ENCODE results near the gene TNS3. TPM values are rescaled to one million over a fixed set of nuclear protein-coding genes. Genes with fewer than 3 reads are reported as not detected.
A peak's percentile ranks its signal among the peaks of the same experiment; 100 is the strongest.

The TNS3 gene
- total RNA-seq, 1 experiment from 2014 or later, result 9.5 TPM

- Histone ChIP-seq H2BK12ac (ENCODE audit: insufficient read length, low read depth, low read length) (no peak overlapping the region), H3K4me2 (ENCODE audit: insufficient read depth, insufficient read length, low read length) (no peak overlapping the region), H2BK15ac (ENCODE audit: low read depth, low read length) (no peak overlapping the region), H4K20me1 (ENCODE audit: control insufficient read depth, insufficient read depth, insufficient read length) (no peaks in the 10 kb centered on the region), H3K14ac (ENCODE audit: insufficient read depth, low read length) (no peak overlapping the region), H3T11ph (ENCODE audit: low read length) (no peak overlapping the region), H3K9ac (ENCODE audit: extremely low read depth, insufficient read length, low read length) (no peak overlapping the region), H4K8ac (replicated peaks; ENCODE audit: insufficient read length, low read depth, low read length) (no peak overlapping the region), H3K56ac (ENCODE audit: insufficient read length, low read depth, low read length) (no peak overlapping the region), H2BK120ac (ENCODE audit: low read depth, low read length, poor library complexity, severe bottlenecking) (no peak overlapping the region), H3K27ac (ENCODE audit: insufficient read length, low read depth, low read length) (no peak overlapping the region), H4K91ac (ENCODE audit: insufficient read length, low read depth, low read length) (no peak overlapping the region), H3K23ac (ENCODE audit: insufficient read length, low read depth, low read length) (no peak overlapping the region), H3K27me3 (ENCODE audit: insufficient read depth, low read length) (no peaks in the 10 kb centered on the region), H4K5ac (ENCODE audit: insufficient read length, low read depth, low read length) (no peak overlapping the region), H3K18ac (ENCODE audit: insufficient read length, low read depth, low read length) (peak overlapping the region; percentile 32), H3K9me3 (ENCODE audit: control insufficient read depth, low read depth, low read length) (no peaks in the 10 kb centered on the region), H3K4ac (ENCODE audit: low read depth, low read length) (no peak overlapping the region), H2BK20ac (ENCODE audit: low read depth, low read length, poor library complexity, severe bottlenecking) (no peak overlapping the region), H3K23me2 (ENCODE audit: insufficient read length, low read depth, low read length, poor library complexity, severe bottlenecking) (no peaks in the 10 kb centered on the region), H3K79me1 (ENCODE audit: insufficient read depth, low read depth, low read length, poor library complexity, severe bottlenecking) (no peaks in the 10 kb centered on the region), H2BK5ac (ENCODE audit: insufficient read length, low read length) (no peak overlapping the region), H2AK5ac (ENCODE audit: insufficient read length, low read length) (no peak overlapping the region), H3K79me2 (ENCODE audit: insufficient read depth, low read length) (no peaks in the 10 kb centered on the region), H3K4me1 (ENCODE audit: insufficient read depth, low read length) (peaks cover 2% of the 10 kb centered on the region; the same call in 1 of the 2 replicates), H2AFZ (ENCODE audit: low read length) (no peak overlapping the region)
- no peak overlapping the region for H3K4me3 Mint-ChIP-seq
- no CpG with 5 or more reads among the region's 10 CpGs for WGBS (ENCODE audit: extremely low coverage, insufficient read length, low lambda C conversion rate)
- no peaks in the 10 kb centered on the region for H3K9me3 Mint-ChIP-seq
- DNase-seq, result no peak
- H3K4me1 Mint-ChIP-seq, result peaks cover 15 to 21% of the 10 kb centered on the region in 2 experiments
- H3K27me3 Mint-ChIP-seq (ENCODE audit: low read depth), result peaks cover 2% of the 10 kb centered on the region
- H3K27ac Mint-ChIP-seq, result no peak overlapping the region; a peak in 1 of 7 replicates
- H3K36me3 Mint-ChIP-seq (ENCODE audit: insufficient read depth in 1 of 3, low read depth in 3 of 3), result peaks cover 3 to 14% (median 7%) of the 10 kb centered on the region in 3 experiments; a peak in 5 of 7 replicates
- no peak for TF ChIP-seq CTCF (conservative IDR thresholded peaks at IDR 0.05)
Measured at GRCh38 chr7:47371733-47372368, 210.1 kb downstream of the TNS3 start.
